Measurements from ENCODE around the gene PHF21A. TPM values are rescaled to one million over a fixed set of nuclear protein-coding genes. Genes with fewer than 3 reads are reported as not detected.

Gene PHF21A
- polyA plus RNA-seq (2011; rRNA removed) (29.0 and 29.2 TPM in 2 replicates), polyA minus RNA-seq (2011; rRNA and poly(A)+ RNA removed) (21.3 and 27.5 TPM in 2 replicates)

- H3K9me3 ChIP-seq (ENCODE audit: control insufficient read depth, insufficient read depth, low read length) = no peaks in the 10 kb centered on the region
- DNase-seq (ENCODE audit: low read depth, low spot score) = peak; percentile 86
- no peaks in the 10 kb centered on the region for H3K27me3 ChIP-seq (ENCODE audit: control insufficient read depth, insufficient read depth, low read length)
- peak within 1 kb of the TSS; percentile 79 for H3K4me3 ChIP-seq (ENCODE audit: low read depth, low read length)
- peak within 1 kb of the TSS; percentile 63 for H3K27ac ChIP-seq (ENCODE audit: low read depth, low read length)
- TF ChIP-seq CTCF (IDR thresholded peaks at IDR 0.05; ENCODE audit: low read depth, low read length) = no peak
- POLR2A ChIA-PET = interaction anchor here (1.0 kb wide), 1 partner anchor 128 kb away, joined by 4 read pairs; no protein-coding TSS in a partner anchor
- CTCF ChIA-PET = interaction anchor here (0.7 kb wide), 1 partner anchor 46 kb away, joined by 3 read pairs; no protein-coding TSS in a partner anchor
Measured at GRCh38 chr11:46121301-46121723, at the start of gene PHF21A. Gene PHF21A, minus strand, starts transcription at chr11:46121454. Its CDS starts 37,235 bp downstream, at chr11:46084219.

- no peak overlapping the region for H3K4me3 ChIP-seq (ENCODE audit: low read depth, low read length)
- DNase-seq (ENCODE audit: low read depth, low spot score) = no peak
- H3K27ac ChIP-seq (ENCODE audit: low read depth, low read length) = no peak overlapping the region
- ChIA-PET POLR2A (no interaction called here), CTCF (no interaction called here)
- no peak for TF ChIP-seq CTCF (IDR thresholded peaks at IDR 0.05; ENCODE audit: low read depth, low read length)
- H3K27me3 ChIP-seq (ENCODE audit: control insufficient read depth, insufficient read depth, low read length) = peaks cover 15% of the 10 kb centered on the region
- H3K9me3 ChIP-seq (ENCODE audit: control insufficient read depth, insufficient read depth, low read length) = no peaks in the 10 kb centered on the region
Measured at GRCh38 chr11:46170797-46171196, 49.5 kb upstream of the PHF21A start.

- Histone ChIP-seq H3K9me3 (ENCODE audit: control insufficient read depth, insufficient read depth, low read length) (no peaks in the 10 kb centered on the region), H3K27me3 (ENCODE audit: control insufficient read depth, insufficient read depth, low read length) (peaks cover 25% of the 10 kb centered on the region), H3K4me3 (ENCODE audit: low read depth, low read length) (no peak overlapping the region), H3K27ac (ENCODE audit: low read depth, low read length) (no peak overlapping the region)
- CTCF ChIA-PET = no interaction called here
- no peak for DNase-seq (ENCODE audit: low read depth, low spot score)
- no peak for TF ChIP-seq CTCF (IDR thresholded peaks at IDR 0.05; ENCODE audit: low read depth, low read length)
- POLR2A ChIA-PET = no interaction called here
Measured at GRCh38 chr11:46162700-46163099, 41.4 kb upstream of the PHF21A start.

- POLR2A ChIA-PET = no interaction called here
- H3K27me3 ChIP-seq (ENCODE audit: control insufficient read depth, insufficient read depth, low read length) = peaks cover 25% of the 10 kb centered on the region
- no peak overlapping the region for H3K27ac ChIP-seq (ENCODE audit: low read depth, low read length)
- no peaks in the 10 kb centered on the region for H3K9me3 ChIP-seq (ENCODE audit: control insufficient read depth, insufficient read depth, low read length)
- H3K4me3 ChIP-seq (ENCODE audit: low read depth, low read length) = no peak overlapping the region
- TF ChIP-seq CTCF (IDR thresholded peaks at IDR 0.05; ENCODE audit: low read depth, low read length) = no peak
- CTCF ChIA-PET = interaction anchor here (1.0 to 1.3 kb wide), 2 partner anchors 79 to 196 kb away, joined by 3 to 5 read pairs; no protein-coding TSS in a partner anchor
- DNase-seq (ENCODE audit: low read depth, low spot score) = no peak
Measured at GRCh38 chr11:46161201-46161600, 39.9 kb upstream of the PHF21A start.

- TF ChIP-seq CTCF (IDR thresholded peaks at IDR 0.05; ENCODE audit: low read depth, low read length) = no peak
- no peak for DNase-seq (ENCODE audit: low read depth, low spot score)
- Histone ChIP-seq H3K9me3 (ENCODE audit: control insufficient read depth, insufficient read depth, low read length) (no peaks in the 10 kb centered on the region), H3K4me3 (ENCODE audit: low read depth, low read length) (no peak overlapping the region), H3K27me3 (ENCODE audit: control insufficient read depth, insufficient read depth, low read length) (peaks cover 24% of the 10 kb centered on the region), H3K27ac (ENCODE audit: low read depth, low read length) (no peak overlapping the region)
- CTCF ChIA-PET = interaction anchor here (1.3 kb wide), 1 partner anchor 80 kb away, joined by 5 read pairs; no protein-coding TSS in a partner anchor
- POLR2A ChIA-PET = no interaction called here
Measured at GRCh38 chr11:46160100-46160499, 38.8 kb upstream of the PHF21A start.
